ENCODE data around the gene AURKAIP1.

Gene AURKAIP1

DNA sequence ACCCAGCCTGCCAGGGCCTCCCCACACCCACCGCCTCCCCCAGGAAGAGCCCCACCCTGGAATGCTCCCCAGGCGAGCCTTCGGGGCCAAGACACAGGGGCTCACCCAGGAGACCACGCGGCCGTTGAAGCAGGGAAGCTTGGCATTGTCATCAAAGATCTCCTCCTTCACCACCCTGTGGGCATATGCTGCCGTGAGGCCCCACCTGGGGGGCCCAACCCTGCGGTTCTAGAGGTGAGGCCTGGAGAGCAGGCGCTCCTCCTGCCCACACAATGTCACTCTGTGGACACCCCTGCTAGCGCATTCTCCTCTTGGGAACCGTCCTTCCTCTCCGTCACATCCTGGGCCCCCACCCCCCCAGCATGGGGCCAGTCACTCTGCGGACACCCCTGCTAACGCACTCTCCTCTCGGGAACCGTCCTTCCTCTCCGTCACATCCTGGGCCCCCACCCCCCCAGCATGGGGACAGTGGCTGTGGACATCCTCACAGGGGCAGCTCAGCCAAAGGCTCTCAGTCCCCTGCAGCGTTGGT is 32.4 kb downstream of the AURKAIP1 start:
- FAIRE-seq, result no peak
- TF ChIP-seq PAX5 (IDR thresholded peaks at IDR 0.05; ENCODE audit: insufficient read depth, low read length, severe bottlenecking) (no peak), POLR2AphosphoS5 (IDR thresholded peaks at IDR 0.05; ENCODE audit: low read depth, low read length) (no peak), SPI1 (IDR thresholded peaks at IDR 0.05; ENCODE audit: low read depth, low read length) (no peak), TAF1 (IDR thresholded peaks at IDR 0.05; ENCODE audit: low read depth, low read length) (no peak), POLR2A (IDR thresholded peaks at IDR 0.05; ENCODE audit: low read depth, low read length) (no peak), POU2F2 (IDR thresholded peaks at IDR 0.05; ENCODE audit: low read depth, low read length) (no peak)
- DNase-seq (ENCODE audit: insufficient read length, low spot score), result no peak

DNA sequence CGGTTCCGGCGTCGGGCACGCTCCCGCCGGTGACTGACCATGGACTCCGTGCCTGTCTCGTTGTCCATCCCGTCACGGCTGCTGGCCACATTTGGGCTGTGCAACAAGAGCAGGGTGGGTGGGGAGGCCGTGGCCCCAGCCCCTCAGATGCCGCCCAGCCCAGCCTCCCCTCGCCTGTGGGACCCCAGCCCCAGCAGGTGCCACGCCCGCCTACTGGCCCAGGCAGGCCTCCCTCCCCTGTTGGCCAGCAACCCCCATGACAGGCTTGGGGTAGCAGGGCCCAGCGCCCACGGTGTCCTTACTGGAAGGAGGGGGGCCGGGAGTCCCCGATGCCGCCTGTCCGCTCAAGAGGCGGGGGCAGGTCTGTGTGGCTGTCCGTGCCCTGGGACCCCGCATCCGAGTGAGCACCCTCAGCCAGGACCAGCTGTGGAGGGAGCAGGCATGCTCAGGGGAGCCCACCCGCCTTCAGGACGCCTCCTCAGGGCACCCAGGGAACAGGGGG is 32.9 kb downstream of the AURKAIP1 start:
- TF ChIP-seq POLR2AphosphoS5 (IDR thresholded peaks at IDR 0.05; ENCODE audit: low read depth, low read length), result no peak
- TF ChIP-seq POLR2A (IDR thresholded peaks at IDR 0.05; ENCODE audit: low read depth, low read length), result no peak
- FAIRE-seq, result no peak
- no peak for DNase-seq (ENCODE audit: insufficient read length, low spot score)

DNA sequence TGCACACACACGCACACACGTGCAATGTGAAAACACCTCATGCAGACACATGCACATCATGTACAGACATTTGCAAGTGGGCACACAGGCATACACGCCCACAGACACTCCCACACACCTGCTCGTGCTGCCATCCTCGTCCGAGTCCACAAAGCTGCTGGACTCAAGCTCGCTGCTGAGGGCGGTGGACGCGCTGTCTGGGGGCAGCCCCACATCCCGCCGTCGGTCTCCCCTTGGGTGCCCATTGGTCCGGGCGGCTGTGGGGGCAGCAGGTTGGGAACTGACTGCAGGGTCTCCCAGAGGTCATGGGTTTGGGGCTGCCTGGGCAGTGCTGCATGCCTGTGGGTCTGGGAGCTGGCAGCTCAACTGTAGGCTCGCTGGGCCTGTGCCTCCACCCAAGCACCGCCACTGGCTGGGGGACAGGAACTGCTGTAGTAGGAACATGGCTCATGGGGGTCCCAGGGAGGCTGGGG is 33.4 kb downstream of the AURKAIP1 start:
- TF ChIP-seq POLR2AphosphoS5 (IDR thresholded peaks at IDR 0.05; ENCODE audit: low read depth, low read length) (no peak), PAX5 (IDR thresholded peaks at IDR 0.05; ENCODE audit: insufficient read depth, low read length, severe bottlenecking) (no peak), SPI1 (IDR thresholded peaks at IDR 0.05; ENCODE audit: low read depth, low read length) (no peak), TAF1 (IDR thresholded peaks at IDR 0.05; ENCODE audit: low read depth, low read length) (no peak), POLR2A (IDR thresholded peaks at IDR 0.05; ENCODE audit: low read depth, low read length) (no peak), POU2F2 (IDR thresholded peaks at IDR 0.05; ENCODE audit: low read depth, low read length) (no peak)
- DNase-seq (ENCODE audit: insufficient read length, low spot score) (no peak), FAIRE-seq (no peak)

DNA sequence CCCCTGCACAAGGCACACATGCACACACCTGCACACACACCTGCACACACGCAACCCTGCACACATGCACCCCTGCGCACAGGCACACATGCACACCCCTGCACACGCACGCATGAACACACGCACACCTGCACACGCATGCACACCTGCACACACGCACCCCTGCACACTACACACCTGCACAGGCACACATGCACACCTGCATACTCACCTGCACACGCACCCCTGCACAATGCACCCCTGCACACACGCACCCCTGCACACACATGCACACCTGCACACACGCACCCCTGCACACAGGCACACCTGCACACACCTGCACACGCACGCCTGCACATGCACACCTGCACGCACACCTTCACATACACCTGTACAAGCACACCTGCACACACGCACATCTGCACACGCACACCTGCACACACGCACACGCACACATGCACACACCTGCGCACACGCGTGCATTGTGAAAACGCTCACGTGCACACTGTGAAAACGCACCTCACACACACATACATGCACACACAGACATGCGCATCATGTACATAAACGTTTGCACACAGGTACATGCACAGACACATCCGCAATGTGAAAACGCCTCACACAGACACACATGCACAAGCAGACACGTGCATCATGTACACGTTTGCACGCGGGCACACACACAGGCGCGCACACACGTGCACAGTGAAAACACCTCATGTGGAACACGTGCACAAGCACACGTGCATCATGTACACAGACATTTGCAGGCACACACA is 34.0 kb downstream of the AURKAIP1 start:
- FAIRE-seq (peak; percentile 23), DNase-seq (ENCODE audit: insufficient read length, low spot score) (no peak)
- TF ChIP-seq TAF1 (IDR thresholded peaks at IDR 0.05; ENCODE audit: low read depth, low read length) (no peak), POLR2A (IDR thresholded peaks at IDR 0.05; ENCODE audit: low read depth, low read length) (no peak), PAX5 (IDR thresholded peaks at IDR 0.05; ENCODE audit: insufficient read depth, low read length, severe bottlenecking) (no peak), POLR2AphosphoS5 (IDR thresholded peaks at IDR 0.05; ENCODE audit: low read depth, low read length) (no peak), SPI1 (IDR thresholded peaks at IDR 0.05; ENCODE audit: low read depth, low read length) (no peak), POU2F2 (IDR thresholded peaks at IDR 0.05; ENCODE audit: low read depth, low read length) (no peak; the same call in 1 of the 2 replicates)

DNA sequence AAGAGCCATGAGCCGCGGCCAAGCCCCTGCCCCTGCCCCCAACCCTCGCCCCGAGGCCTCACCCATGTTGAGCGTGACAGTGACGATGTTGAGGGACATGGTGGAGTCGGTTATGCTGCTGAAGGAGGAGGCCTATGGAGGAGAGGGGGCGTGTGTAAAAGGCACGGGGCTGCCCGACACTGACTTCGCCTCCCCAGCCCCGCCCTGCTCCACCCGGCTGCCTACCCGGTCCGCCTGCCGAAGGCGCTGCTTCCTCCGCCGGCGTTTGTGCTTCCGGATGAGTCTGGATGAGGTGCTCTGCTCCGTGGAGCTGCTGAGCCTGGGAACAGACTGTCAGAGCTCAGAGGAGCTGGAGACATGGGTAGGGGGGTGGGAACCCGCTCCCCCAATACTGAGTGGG is 34.8 kb downstream of the AURKAIP1 start:
- FAIRE-seq, result no peak
- TF ChIP-seq POLR2AphosphoS5 (IDR thresholded peaks at IDR 0.05; ENCODE audit: low read depth, low read length) (no peak), PAX5 (IDR thresholded peaks at IDR 0.05; ENCODE audit: insufficient read depth, low read length, severe bottlenecking) (no peak), POU2F2 (IDR thresholded peaks at IDR 0.05; ENCODE audit: low read depth, low read length) (no peak), SPI1 (IDR thresholded peaks at IDR 0.05; ENCODE audit: low read depth, low read length) (no peak), POLR2A (IDR thresholded peaks at IDR 0.05; ENCODE audit: low read depth, low read length) (no peak), TAF1 (IDR thresholded peaks at IDR 0.05; ENCODE audit: low read depth, low read length) (no peak)
- DNase-seq (ENCODE audit: insufficient read length, low spot score), result no peak

DNA sequence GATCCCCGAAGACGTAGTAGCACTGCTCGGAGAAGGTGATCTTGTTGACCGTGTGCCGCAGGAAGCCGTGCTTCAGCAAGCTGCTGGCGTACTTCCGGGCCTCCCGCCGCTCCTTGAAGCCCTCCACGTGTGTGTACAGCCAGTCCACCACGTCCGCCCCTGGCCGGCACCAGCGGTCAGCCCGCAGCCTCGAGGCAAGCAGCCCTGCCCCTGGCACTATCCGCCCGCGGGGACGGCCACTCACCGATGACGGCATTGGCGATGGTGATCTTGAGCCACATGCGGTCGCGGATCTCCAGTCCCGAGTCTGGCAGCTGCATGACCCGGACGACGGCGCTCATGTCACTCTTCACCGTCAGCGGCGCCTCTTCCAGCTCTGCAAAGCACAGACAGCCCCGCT is 36.7 kb downstream of the AURKAIP1 start:
- no peak for FAIRE-seq
- TF ChIP-seq POLR2AphosphoS5 (IDR thresholded peaks at IDR 0.05; ENCODE audit: low read depth, low read length) (no peak), POLR2A (IDR thresholded peaks at IDR 0.05; ENCODE audit: low read depth, low read length) (no peak), TAF1 (IDR thresholded peaks at IDR 0.05; ENCODE audit: low read depth, low read length) (no peak), POU2F2 (IDR thresholded peaks at IDR 0.05; ENCODE audit: low read depth, low read length) (no peak), SPI1 (IDR thresholded peaks at IDR 0.05; ENCODE audit: low read depth, low read length) (no peak), PAX5 (IDR thresholded peaks at IDR 0.05; ENCODE audit: insufficient read depth, low read length, severe bottlenecking) (no peak)

DNA sequence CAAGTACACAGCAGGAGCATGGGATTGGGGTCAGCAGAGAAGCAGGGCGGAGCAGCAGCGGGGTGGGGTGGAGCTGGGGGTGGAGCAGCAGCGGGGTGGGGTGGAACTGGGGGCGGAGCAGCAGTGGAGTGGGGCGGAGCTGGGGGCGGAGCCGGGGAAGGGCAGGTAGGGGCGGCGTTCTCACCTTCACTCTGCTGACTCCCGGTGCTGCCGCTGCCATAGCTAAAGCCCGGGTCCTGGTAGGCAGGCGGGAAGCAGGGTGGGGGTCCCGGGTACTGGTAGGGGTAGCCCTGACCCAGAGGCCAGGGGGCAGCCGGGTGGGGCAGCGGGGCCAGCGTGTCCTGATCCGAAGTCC is 37.2 kb downstream of the AURKAIP1 start:
- TF ChIP-seq POU2F2 (IDR thresholded peaks at IDR 0.05; ENCODE audit: low read depth, low read length), result no peak
- no peak for TF ChIP-seq POLR2A (IDR thresholded peaks at IDR 0.05; ENCODE audit: low read depth, low read length)
- no peak for TF ChIP-seq TAF1 (IDR thresholded peaks at IDR 0.05; ENCODE audit: low read depth, low read length)
- no peak for TF ChIP-seq PAX5 (IDR thresholded peaks at IDR 0.05; ENCODE audit: insufficient read depth, low read length, severe bottlenecking)
- TF ChIP-seq POLR2AphosphoS5 (IDR thresholded peaks at IDR 0.05; ENCODE audit: low read depth, low read length), result no peak
- no peak for TF ChIP-seq SPI1 (IDR thresholded peaks at IDR 0.05; ENCODE audit: low read depth, low read length)
- peak; percentile 90 for DNase-seq (ENCODE audit: insufficient read length, low spot score)
- peak; percentile 20 for FAIRE-seq

More for the DNA sequence above, 36.7 kb downstream of the AURKAIP1 start:
- DNase-seq (ENCODE audit: insufficient read length, low spot score), result no peak

DNA sequence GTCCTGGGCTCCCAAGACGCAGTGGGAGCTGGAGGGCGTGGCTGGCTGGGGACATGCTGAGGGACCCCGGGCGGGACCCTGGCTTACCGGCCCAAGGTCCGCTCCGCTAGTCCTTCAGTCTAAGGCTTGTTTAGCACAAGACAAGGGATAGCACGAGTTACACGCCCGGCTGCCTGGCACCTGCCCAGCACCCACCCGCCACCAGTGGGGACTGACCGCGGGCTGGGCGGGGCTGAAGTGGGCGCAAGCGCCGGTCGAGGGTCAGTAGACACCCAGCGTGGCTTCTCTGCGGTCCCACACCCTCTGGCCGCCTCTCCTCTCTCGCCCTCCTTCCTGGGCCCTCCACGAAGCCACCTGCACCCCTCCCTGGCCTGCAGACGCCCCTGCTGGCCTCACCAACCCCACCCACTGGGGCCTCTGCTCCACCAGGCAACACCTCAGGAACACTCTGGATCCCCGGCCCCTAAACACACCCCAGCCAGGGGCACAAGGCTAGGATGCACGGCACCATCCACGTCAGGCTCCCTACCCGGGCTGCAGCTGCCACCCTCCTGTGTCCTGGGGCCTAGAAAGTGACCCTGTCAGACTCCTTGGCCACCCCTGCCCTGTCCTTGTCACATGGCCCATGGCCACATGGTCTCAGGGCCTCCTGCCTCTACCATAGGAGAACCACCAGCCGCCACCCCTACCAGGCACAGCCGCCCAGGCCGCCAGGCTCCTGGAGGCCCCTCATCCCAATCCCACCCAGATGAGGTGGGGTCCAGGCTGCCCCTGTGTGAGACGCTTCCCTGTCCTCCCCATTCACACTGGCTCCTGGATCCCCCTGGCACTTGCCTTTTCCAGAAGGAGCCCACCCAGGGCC is 37.8 kb downstream of the AURKAIP1 start:
- FAIRE-seq, result no peak
- TF ChIP-seq PAX5 (IDR thresholded peaks at IDR 0.05; ENCODE audit: insufficient read depth, low read length, severe bottlenecking) (no peak), POU2F2 (IDR thresholded peaks at IDR 0.05; ENCODE audit: low read depth, low read length) (no peak), POLR2AphosphoS5 (IDR thresholded peaks at IDR 0.05; ENCODE audit: low read depth, low read length) (no peak), TAF1 (IDR thresholded peaks at IDR 0.05; ENCODE audit: low read depth, low read length) (no peak), SPI1 (IDR thresholded peaks at IDR 0.05; ENCODE audit: low read depth, low read length) (no peak), POLR2A (IDR thresholded peaks at IDR 0.05; ENCODE audit: low read depth, low read length) (no peak)
- DNase-seq (ENCODE audit: insufficient read length, low spot score), result no peak

DNA sequence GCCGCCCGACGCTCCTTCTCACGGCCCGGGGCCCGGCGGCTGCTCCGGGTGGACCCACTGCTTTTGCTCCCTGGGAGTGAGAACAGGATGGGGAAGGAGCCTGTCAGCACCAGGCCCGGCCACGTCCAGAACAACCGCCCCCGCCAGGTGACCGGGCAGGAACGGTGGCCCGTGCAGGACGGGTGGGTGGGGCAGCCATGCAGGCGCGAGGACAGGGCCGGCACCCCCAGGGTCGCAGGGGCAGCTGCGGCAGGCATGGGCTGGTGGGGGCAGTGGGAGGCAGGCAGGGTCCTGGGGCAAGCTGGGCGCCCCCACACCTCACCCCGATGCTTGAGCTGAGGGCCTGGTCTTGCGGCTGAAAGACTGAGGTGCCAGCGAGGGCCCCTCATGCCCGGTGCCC is 38.6 kb downstream of the AURKAIP1 start:
- FAIRE-seq (no peak), DNase-seq (ENCODE audit: insufficient read length, low spot score) (no peak)
- TF ChIP-seq SPI1 (IDR thresholded peaks at IDR 0.05; ENCODE audit: low read depth, low read length) (no peak), PAX5 (IDR thresholded peaks at IDR 0.05; ENCODE audit: insufficient read depth, low read length, severe bottlenecking) (no peak)
